ENCODE data around the gene APOL1. TPM values are rescaled to one million over a fixed set of nuclear protein-coding genes. Genes with fewer than 3 reads are reported as not detected.

Gene APOL1
- total and polyA plus RNA-seq, 2 donors (not counting 3 experiments of a cell fraction or from before 2014, with no cell fraction given): 8.2 to 14.1 TPM

GRCh38 chr22:36305813-36306212, 52.9 kb downstream of the APOL1 start:
- no peak for FAIRE-seq
- H3K4me3 ChIP-seq (replicated peaks in 1 of 3; ENCODE audit: insufficient read depth in 1 of 3, low read depth in 1 of 3, low read length in 3 of 3): no peak overlapping the region
- peaks cover 10% of the 10 kb centered on the region for H3K4me1 ChIP-seq (ENCODE audit: control insufficient read depth, extremely low read depth, insufficient read depth, low read length)
- H2AFZ ChIP-seq (ENCODE audit: low read depth, low read length): no peak overlapping the region
- no peaks in the 10 kb centered on the region for H3K9me3 ChIP-seq (replicated peaks; ENCODE audit: control insufficient read depth, insufficient read depth, low read length)
- BruUV-seq (replicated peaks): TSS peak; percentile 26
- dilution Hi-C loops (cut with MboI; ENCODE audit: extremely low pct_ligation_motif_present, low sequenced_read_pairs): no loop called here
- no peak overlapping the region for H3K4me2 ChIP-seq (ENCODE audit: insufficient read depth, low read length)
- H3K36me3 ChIP-seq (ENCODE audit: control insufficient read depth in 2 of 2, extremely low read depth in 1 of 2, insufficient read depth in 2 of 2, low read length in 2 of 2): peaks cover 79 to 81% of the 10 kb centered on the region in 2 experiments
- H3K27ac ChIP-seq (ENCODE audit: insufficient read depth, low read depth, low read length): no peak overlapping the region
- intact Hi-C loops (cut with micrococcal nuclease): no loop called here
- H4K20me1 ChIP-seq (replicated peaks; ENCODE audit: control insufficient read depth, extremely low read depth, insufficient read depth, low read length): peaks cover 2% of the 10 kb centered on the region
- no peak for DNase-seq (ENCODE audit: low read depth, low spot score)
- ChIA-PET CTCF (interaction anchor here (3.1 kb wide), 1 partner anchor 164 kb away, joined by 10 read pairs; no protein-coding TSS in a partner anchor), POLR2A (no interaction called here)
- H3K9me1 ChIP-seq (replicated peaks; ENCODE audit: control insufficient read depth, extremely low read depth, insufficient read depth, low read length): no peaks in the 10 kb centered on the region
- H3K9ac ChIP-seq (replicated peaks; ENCODE audit: extremely low read depth, insufficient read depth, low read length): no peak overlapping the region
- H3K27me3 ChIP-seq (ENCODE audit: control insufficient read depth in 2 of 2, insufficient read depth in 2 of 2, low read length in 2 of 2): no peaks in the 10 kb centered on the region
- H3K79me2 ChIP-seq (ENCODE audit: control insufficient read depth, insufficient read depth, low read length): peaks cover 76% of the 10 kb centered on the region
- TF ChIP-seq CTCF (IDR thresholded peaks at IDR 0.05; ENCODE audit: extremely low read depth in 1 of 2, insufficient read depth in 1 of 2, low read depth in 1 of 2, low read length in 2 of 2) (no peak), POLR2A (IDR thresholded peaks at IDR 0.05; ENCODE audit: low read depth, low read length) (no peak), FOS (IDR thresholded peaks at IDR 0.05; ENCODE audit: borderline replicate concordance, insufficient read depth, low read length) (no peak)

GRCh38 chr22:36306227-36306626, 53.3 kb downstream of the APOL1 start:
- H4K20me1 ChIP-seq (replicated peaks; ENCODE audit: control insufficient read depth, extremely low read depth, insufficient read depth, low read length): peaks cover 2% of the 10 kb centered on the region
- no TSS peak for BruUV-seq (replicated peaks)
- CTCF ChIA-PET: interaction anchor here (1.3 to 3.1 kb wide), 2 partner anchors 164 to 180 kb away, joined by 5 to 10 read pairs; no protein-coding TSS in a partner anchor

More at GRCh38 chr22:36306227-36306626, 53.3 kb downstream of the APOL1 start:
- H3K9me3 ChIP-seq (replicated peaks; ENCODE audit: control insufficient read depth, insufficient read depth, low read length): no peaks in the 10 kb centered on the region
- H3K4me1 ChIP-seq (ENCODE audit: control insufficient read depth, extremely low read depth, insufficient read depth, low read length): peaks cover 10% of the 10 kb centered on the region
- H3K36me3 ChIP-seq (ENCODE audit: control insufficient read depth in 2 of 2, extremely low read depth in 1 of 2, insufficient read depth in 2 of 2, low read length in 2 of 2): peaks cover 79 to 81% of the 10 kb centered on the region in 2 experiments
- H3K4me3 ChIP-seq (replicated peaks in 1 of 3; ENCODE audit: insufficient read depth in 1 of 3, low read depth in 1 of 3, low read length in 3 of 3): no peak overlapping the region
- H3K79me2 ChIP-seq (ENCODE audit: control insufficient read depth, insufficient read depth, low read length): peaks cover 76% of the 10 kb centered on the region
- FAIRE-seq: no peak
- no peak overlapping the region for H3K9ac ChIP-seq (replicated peaks; ENCODE audit: extremely low read depth, insufficient read depth, low read length)
- H3K9me1 ChIP-seq (replicated peaks; ENCODE audit: control insufficient read depth, extremely low read depth, insufficient read depth, low read length): no peaks in the 10 kb centered on the region
- intact Hi-C loops (cut with micrococcal nuclease) (no loop called here), dilution Hi-C loops (cut with MboI; ENCODE audit: extremely low pct_ligation_motif_present, low sequenced_read_pairs) (no loop called here)
- TF ChIP-seq POLR2AphosphoS5 (IDR thresholded peaks at IDR 0.05; ENCODE audit: insufficient read depth, low read depth, low read length): no peak
- no peak for TF ChIP-seq GATA2 (IDR thresholded peaks at IDR 0.05; ENCODE audit: insufficient read depth, insufficient read length, low read depth, low read length)
- no peak for TF ChIP-seq POLR2A (IDR thresholded peaks at IDR 0.05; ENCODE audit: low read depth, low read length)
- TF ChIP-seq EZH2 (IDR thresholded peaks at IDR 0.05; ENCODE audit: borderline replicate concordance, low read depth, low read length, severe bottlenecking): no peak
- TF ChIP-seq MYC (IDR thresholded peaks at IDR 0.05; ENCODE audit: low read depth, low read length): no peak
- TF ChIP-seq MAX (IDR thresholded peaks at IDR 0.05; ENCODE audit: insufficient read depth, insufficient read length): no peak
- no peak for TF ChIP-seq JUN (IDR thresholded peaks at IDR 0.05; ENCODE audit: borderline replicate concordance, insufficient read depth, insufficient read length, low read depth)
- no peak for TF ChIP-seq CTCF (IDR thresholded peaks at IDR 0.05; ENCODE audit: extremely low read depth in 1 of 2, insufficient read depth in 1 of 2, low read depth in 1 of 2, low read length in 2 of 2)
- TF ChIP-seq FOS (IDR thresholded peaks at IDR 0.05; ENCODE audit: borderline replicate concordance, insufficient read depth, low read length): no peak
- H2AFZ ChIP-seq (ENCODE audit: low read depth, low read length): no peak overlapping the region
- no peak for DNase-seq (ENCODE audit: low read depth, low spot score)
- POLR2A ChIA-PET: no interaction called here
- no peak overlapping the region for H3K4me2 ChIP-seq (ENCODE audit: insufficient read depth, low read length)
- no peaks in the 10 kb centered on the region for H3K27me3 ChIP-seq (ENCODE audit: control insufficient read depth in 2 of 2, insufficient read depth in 2 of 2, low read length in 2 of 2)
- no peak overlapping the region for H3K27ac ChIP-seq (ENCODE audit: insufficient read depth, low read depth, low read length)
